ENCODE measurements around the gene XRCC5. TPM values are rescaled to one million over a fixed set of nuclear protein-coding genes. Genes with fewer than 3 reads are reported as not detected.

The XRCC5 gene
- total RNA-seq, 1 experiment from 2014 or later = 618 TPM

DNA sequence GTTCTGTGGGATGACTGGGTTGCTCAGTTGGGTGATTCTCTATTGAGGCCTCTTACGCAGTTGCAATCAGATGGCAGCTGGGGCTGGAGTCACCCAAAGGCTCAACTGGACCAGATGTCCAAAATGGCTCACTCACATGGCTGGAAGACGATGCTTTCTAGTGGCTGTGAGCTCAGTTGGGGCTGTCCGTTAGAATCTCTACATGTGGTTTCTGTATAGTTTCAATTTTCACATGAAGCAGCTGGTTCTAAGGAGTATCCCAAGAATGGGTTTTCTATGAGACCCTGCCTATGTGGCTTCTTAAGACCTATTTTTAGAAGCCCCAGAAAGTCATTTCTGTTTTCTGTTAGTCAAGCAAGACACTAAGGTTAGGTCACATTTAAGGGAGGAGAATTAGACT lies 4.4 kb downstream of the XRCC5 start:
- Histone ChIP-seq H3K79me1 (ENCODE audit: insufficient read depth, low read depth, low read length, poor library complexity, severe bottlenecking) (peaks cover 5% of the 10 kb centered on the region), H2BK120ac (ENCODE audit: low read depth, low read length, poor library complexity, severe bottlenecking) (no peak overlapping the region), H3K23ac (ENCODE audit: insufficient read length, low read depth, low read length) (no peak overlapping the region), H4K20me1 (ENCODE audit: control insufficient read depth, insufficient read depth, insufficient read length) (no peaks in the 10 kb centered on the region), H2BK5ac (ENCODE audit: insufficient read length, low read length) (no peak overlapping the region), H3K4ac (ENCODE audit: low read depth, low read length) (no peak overlapping the region), H4K5ac (ENCODE audit: insufficient read length, low read depth, low read length) (no peak overlapping the region), H2BK15ac (ENCODE audit: low read depth, low read length) (no peak overlapping the region), H3K56ac (ENCODE audit: insufficient read length, low read depth, low read length) (no peak overlapping the region), H3K9me3 (ENCODE audit: control insufficient read depth, low read depth, low read length) (no peaks in the 10 kb centered on the region), H2AK5ac (ENCODE audit: insufficient read length, low read length) (no peak overlapping the region), H3K14ac (ENCODE audit: insufficient read depth, low read length) (no peak overlapping the region), H3K27me3 (ENCODE audit: insufficient read depth, low read length) (no peaks in the 10 kb centered on the region), H3K27ac (ENCODE audit: insufficient read length, low read depth, low read length) (no peak overlapping the region), H3T11ph (ENCODE audit: low read length) (no peak overlapping the region), H2BK20ac (ENCODE audit: low read depth, low read length, poor library complexity, severe bottlenecking) (no peak overlapping the region), H4K8ac (replicated peaks; ENCODE audit: insufficient read length, low read depth, low read length) (no peak overlapping the region), H3K23me2 (ENCODE audit: insufficient read length, low read depth, low read length, poor library complexity, severe bottlenecking) (peaks cover 6% of the 10 kb centered on the region), H2BK12ac (ENCODE audit: insufficient read length, low read depth, low read length) (no peak overlapping the region), H3K4me2 (ENCODE audit: insufficient read depth, insufficient read length, low read length) (no peak overlapping the region), H2AFZ (ENCODE audit: low read length) (no peak overlapping the region), H3K9ac (ENCODE audit: extremely low read depth, insufficient read length, low read length) (no peak overlapping the region), H3K79me2 (ENCODE audit: insufficient read depth, low read length) (peaks cover 35% of the 10 kb centered on the region; the same call in 1 of the 2 replicates), H4K91ac (ENCODE audit: insufficient read length, low read depth, low read length) (no peak overlapping the region), H3K18ac (ENCODE audit: insufficient read length, low read depth, low read length) (no peak overlapping the region), H3K4me1 (ENCODE audit: insufficient read depth, low read length) (peaks cover 2% of the 10 kb centered on the region; the same call in 1 of the 2 replicates)
- Mint-ChIP-seq H3K36me3 (ENCODE audit: insufficient read depth in 1 of 3, low read depth in 3 of 3) (peaks cover 60 to 87% (median 80%) of the 10 kb centered on the region in 3 experiments), H3K4me3 (no peak overlapping the region), H3K9me3 (peaks cover 0 to 3% of the 10 kb centered on the region in 2 experiments; a peak in 2 of 5 replicates), H3K27ac (peak overlapping the region; percentile 15 to 97 (median 21); a peak in 5 of 7 replicates), H3K27me3 (ENCODE audit: low read depth) (no peaks in the 10 kb centered on the region), H3K4me1 (peaks cover 49 to 65% of the 10 kb centered on the region in 2 experiments)
- TF ChIP-seq, protein P1, sequence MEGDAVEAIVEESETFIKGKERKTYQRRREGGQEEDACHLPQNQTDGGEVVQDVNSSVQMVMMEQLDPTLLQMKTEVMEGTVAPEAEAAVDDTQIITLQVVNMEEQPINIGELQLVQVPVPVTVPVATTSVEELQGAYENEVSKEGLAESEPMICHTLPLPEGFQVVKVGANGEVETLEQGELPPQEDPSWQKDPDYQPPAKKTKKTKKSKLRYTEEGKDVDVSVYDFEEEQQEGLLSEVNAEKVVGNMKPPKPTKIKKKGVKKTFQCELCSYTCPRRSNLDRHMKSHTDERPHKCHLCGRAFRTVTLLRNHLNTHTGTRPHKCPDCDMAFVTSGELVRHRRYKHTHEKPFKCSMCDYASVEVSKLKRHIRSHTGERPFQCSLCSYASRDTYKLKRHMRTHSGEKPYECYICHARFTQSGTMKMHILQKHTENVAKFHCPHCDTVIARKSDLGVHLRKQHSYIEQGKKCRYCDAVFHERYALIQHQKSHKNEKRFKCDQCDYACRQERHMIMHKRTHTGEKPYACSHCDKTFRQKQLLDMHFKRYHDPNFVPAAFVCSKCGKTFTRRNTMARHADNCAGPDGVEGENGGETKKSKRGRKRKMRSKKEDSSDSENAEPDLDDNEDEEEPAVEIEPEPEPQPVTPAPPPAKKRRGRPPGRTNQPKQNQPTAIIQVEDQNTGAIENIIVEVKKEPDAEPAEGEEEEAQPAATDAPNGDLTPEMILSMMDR (conservative IDR thresholded peaks at IDR 0.05) = no peak
- WGBS (ENCODE audit: extremely low coverage, insufficient read length, low lambda C conversion rate) = no CpG with 5 or more reads among the region's 3 CpGs
- DNase-seq = no peak
